HEK293 (cell line): Measurements from ENCODE around the gene C3.

Experiments
- ZNF24 ChIP-seq: fragments of 450-650 bp; formaldehyde crosslinking; IDR thresholded peaks from 2 replicates; pipeline ENCODE4 v1.5.1; 2016; ENCODE audit warnings: missing biosample characterization, missing genetic modification characterization
- ZNF350 ChIP-seq: fragments of 450-650 bp; formaldehyde crosslinking; IDR thresholded peaks from 2 replicates; pipeline ENCODE4 v1.5.0; 2017; ENCODE audit warnings: missing biosample characterization, mild to moderate bottlenecking, missing genetic modification characterization

DNA sequence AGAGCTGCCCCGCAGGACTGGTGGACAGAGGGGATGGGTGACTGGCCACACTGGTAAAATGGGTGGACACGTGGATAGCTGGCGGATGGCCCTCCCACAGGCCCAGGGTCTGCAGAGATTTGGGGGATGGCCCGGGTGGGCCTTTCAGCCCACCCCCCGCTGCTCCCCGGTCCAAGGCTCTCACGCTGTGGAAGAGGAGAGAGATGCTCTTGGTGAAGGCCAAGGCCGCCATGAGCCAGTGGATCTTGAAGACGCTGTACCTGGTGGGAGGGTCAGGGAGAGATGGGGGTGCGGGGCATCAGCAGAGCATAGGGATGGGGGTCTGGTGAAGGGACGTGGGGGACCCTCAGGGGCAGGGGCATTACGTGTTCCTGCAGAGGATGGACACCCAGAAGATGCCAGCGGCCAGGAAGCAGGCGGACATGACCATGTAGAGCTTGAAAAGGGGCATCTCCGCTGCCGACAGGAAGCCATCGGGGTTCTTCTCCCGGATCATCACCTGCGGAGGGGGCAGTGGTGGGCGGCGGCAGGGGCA lies 12.4 kb upstream of the C3 start:
- TF ChIP-seq ZNF350 (tag by site-specific recombination) (no peak), ZNF24 (tag by site-specific recombination) (no peak)
